Measurements from ENCODE around the gene OR10J1. TPM values are rescaled to one million over a fixed set of nuclear protein-coding genes. Genes with fewer than 3 reads are reported as not detected.

The OR10J1 gene
- total RNA-seq, 2 donors from 2014 or later, result not detected

DNA sequence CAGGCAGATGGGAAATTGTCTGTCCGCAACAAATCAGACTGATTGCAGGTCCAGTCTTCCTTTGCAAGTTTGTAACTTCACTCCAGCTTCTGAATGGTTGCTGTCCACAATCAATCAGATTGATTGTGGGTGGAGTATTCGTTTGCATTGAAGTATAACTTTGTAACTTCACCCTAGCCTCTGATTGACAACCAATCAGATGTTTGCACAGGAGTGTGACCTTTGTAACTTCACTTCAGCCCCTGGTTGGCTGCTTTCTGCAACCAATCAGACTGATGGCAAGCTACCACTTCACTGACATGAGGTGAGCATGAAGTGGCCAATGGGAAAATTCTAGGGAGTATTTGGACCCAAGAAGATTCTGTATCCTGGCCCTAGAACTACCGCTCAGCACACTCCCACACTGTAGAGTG lies 25.7 kb downstream of the OR10J1 start:
- no peaks in the 10 kb centered on the region for H3K36me3 ChIP-seq (replicated peaks in 1 of 2; ENCODE audit: insufficient read depth in 1 of 2, low read depth in 2 of 2)
- ATAC-seq, result no peak
- H3K9me3 ChIP-seq, result no peaks in the 10 kb centered on the region
- no peak overlapping the region for H3K27ac ChIP-seq
- H3K4me3 ChIP-seq, result no peak overlapping the region
- DNase-seq, result no peak
- WGBS, 2 donors, result 62 to 64% methylated on average over 3 of the region's 3 CpGs
- TF ChIP-seq POLR2A (IDR thresholded peaks at IDR 0.05), result no peak
- no peak for TF ChIP-seq CTCF (IDR thresholded peaks at IDR 0.05)
- no peaks in the 10 kb centered on the region for H3K4me1 ChIP-seq
- intact Hi-C loops (cut with DNase I), result no loop called here
- no peaks in the 10 kb centered on the region for H3K27me3 ChIP-seq

DNA sequence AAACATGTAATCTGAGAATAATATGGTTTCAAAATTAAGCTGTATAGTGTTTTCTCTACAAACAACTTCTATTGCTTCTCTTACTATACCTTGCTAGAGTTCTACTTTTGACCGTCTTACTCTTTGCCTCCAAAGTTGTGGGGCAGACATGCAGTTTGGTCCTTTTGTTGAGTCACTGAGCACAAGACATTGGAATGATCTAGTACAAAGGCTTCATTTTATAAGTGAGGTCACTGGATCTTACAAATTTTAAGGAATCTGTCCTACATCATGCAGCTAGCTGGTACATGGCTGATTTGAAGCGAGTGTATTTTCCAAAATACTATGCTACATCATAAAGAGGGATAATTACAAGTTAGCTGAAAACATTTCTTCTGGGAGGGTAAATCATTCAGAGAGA lies 28.8 kb downstream of the OR10J1 start:
- H3K27me3 ChIP-seq, result no peaks in the 10 kb centered on the region
- H3K27ac ChIP-seq, result no peak overlapping the region
- no peak for ATAC-seq
- no peak for DNase-seq
- H3K4me1 ChIP-seq, result no peaks in the 10 kb centered on the region
- H3K9me3 ChIP-seq, result no peaks in the 10 kb centered on the region
- TF ChIP-seq POLR2A (IDR thresholded peaks at IDR 0.05), result no peak
- TF ChIP-seq CTCF (IDR thresholded peaks at IDR 0.05), result no peak
- intact Hi-C loops (cut with DNase I), result no loop called here
- no peaks in the 10 kb centered on the region for H3K36me3 ChIP-seq (replicated peaks in 1 of 2; ENCODE audit: insufficient read depth in 1 of 2, low read depth in 2 of 2)
- H3K4me3 ChIP-seq, result no peak overlapping the region
- 85 to 99% methylated on average over 2 of the region's 2 CpGs for WGBS, 2 donors

DNA sequence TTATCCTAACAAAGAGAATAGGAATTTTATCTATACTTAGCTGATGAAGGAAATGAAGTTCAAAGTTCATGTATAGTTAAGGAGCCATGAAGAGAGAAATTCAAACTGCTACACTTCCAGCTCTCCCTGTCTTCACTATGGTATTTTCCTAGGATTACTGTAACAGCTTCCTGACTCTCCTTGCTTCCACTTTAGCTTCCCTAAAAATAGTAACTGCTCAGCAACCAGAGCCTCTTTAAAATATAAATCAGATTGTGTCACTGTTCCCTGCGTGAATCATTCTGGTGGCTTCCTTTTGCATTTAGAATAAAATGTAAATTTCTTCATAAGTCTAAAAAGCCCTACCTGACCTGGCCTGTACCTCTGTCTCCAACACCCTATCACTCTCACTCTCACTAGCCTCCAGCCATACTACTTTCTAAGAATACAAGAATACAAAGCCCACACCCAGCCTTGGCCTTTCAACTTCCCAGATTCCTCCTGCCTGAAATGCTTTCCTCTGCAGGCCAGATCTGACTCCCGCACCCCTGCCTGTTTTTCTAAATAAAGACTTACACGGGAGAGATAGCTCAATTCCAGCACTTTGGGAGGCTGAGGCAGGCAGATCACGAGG lies 30.5 kb downstream of the OR10J1 start:
- Histone ChIP-seq H3K4me1 (no peaks in the 10 kb centered on the region), H3K4me3 (no peak overlapping the region), H3K36me3 (replicated peaks in 1 of 2; ENCODE audit: insufficient read depth in 1 of 2, low read depth in 2 of 2) (no peaks in the 10 kb centered on the region), H3K9me3 (no peaks in the 10 kb centered on the region), H3K27ac (no peak overlapping the region), H3K27me3 (no peaks in the 10 kb centered on the region)
- WGBS, 2 donors, result 62 to 64% methylated on average over 3 to 4 of the region's 4 CpGs
- intact Hi-C loops (cut with DNase I), result no loop called here
- ATAC-seq, result no peak
- DNase-seq, result no peak
- no peak for TF ChIP-seq POLR2A (IDR thresholded peaks at IDR 0.05)
- no peak for TF ChIP-seq CTCF (IDR thresholded peaks at IDR 0.05)

DNA sequence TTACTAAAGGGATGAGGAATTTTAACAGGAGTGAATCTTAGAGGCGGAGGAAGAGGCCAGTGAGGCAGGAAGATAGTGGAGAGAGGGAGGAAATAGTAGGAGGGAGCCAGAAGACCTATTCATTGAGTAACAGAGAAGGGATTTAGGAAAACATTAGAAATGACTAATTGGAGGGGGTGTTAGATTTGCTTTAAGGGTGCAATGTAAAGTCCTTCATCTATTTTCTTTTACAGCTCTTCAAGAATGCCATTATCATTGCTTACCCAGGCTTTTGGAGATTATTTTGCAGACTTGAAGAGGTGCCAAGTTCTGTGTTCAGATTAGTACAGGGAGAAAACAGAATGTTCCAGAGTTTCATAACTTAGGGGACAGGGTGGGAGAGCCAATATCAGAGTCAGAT lies 33.8 kb downstream of the OR10J1 start:
- no peaks in the 10 kb centered on the region for H3K9me3 ChIP-seq
- H3K27ac ChIP-seq, result no peak overlapping the region
- TF ChIP-seq CTCF (IDR thresholded peaks at IDR 0.05) (no peak), POLR2A (IDR thresholded peaks at IDR 0.05) (no peak)
- H3K4me1 ChIP-seq, result no peaks in the 10 kb centered on the region
- no peak overlapping the region for H3K4me3 ChIP-seq
- 71 to 78% methylated on average over 1 of the region's 1 CpG for WGBS, 2 donors
- intact Hi-C loops (cut with DNase I), result no loop called here
- no peak for ATAC-seq
- H3K27me3 ChIP-seq, result no peaks in the 10 kb centered on the region
- no peak for DNase-seq
- no peaks in the 10 kb centered on the region for H3K36me3 ChIP-seq (replicated peaks in 1 of 2; ENCODE audit: insufficient read depth in 1 of 2, low read depth in 2 of 2)

- no peak for ATAC-seq
Observed at GRCh38 chr1:159474926-159475325, 35.4 kb downstream of the OR10J1 start.

More at GRCh38 chr1:159474926-159475325, 35.4 kb downstream of the OR10J1 start:
- no peaks in the 10 kb centered on the region for H3K36me3 ChIP-seq (replicated peaks in 1 of 2; ENCODE audit: insufficient read depth in 1 of 2, low read depth in 2 of 2)
- intact Hi-C loops (cut with DNase I), result no loop called here
- no peaks in the 10 kb centered on the region for H3K9me3 ChIP-seq
- H3K27ac ChIP-seq, result no peak overlapping the region
- H3K4me3 ChIP-seq, result no peak overlapping the region
- no peaks in the 10 kb centered on the region for H3K27me3 ChIP-seq
- no peak for TF ChIP-seq POLR2A (IDR thresholded peaks at IDR 0.05)
- TF ChIP-seq CTCF (IDR thresholded peaks at IDR 0.05), result no peak
- no peaks in the 10 kb centered on the region for H3K4me1 ChIP-seq
- no peak for DNase-seq
- WGBS, 2 donors, result 55 to 81% methylated on average over 1 of the region's 1 CpG
